A172 (cell line): ENCODE results near the gene HLA-B. TPM values are rescaled to one million over a fixed set of nuclear protein-coding genes. Genes with fewer than 3 reads are reported as not detected.
"Not testable (repeated sequence)": the region's sequence is repeated elsewhere in the genome, so short reads cannot be mapped to it uniquely, and the experiment has no call there.

ENCODE experiments used
- DNase-seq: peaks from one replicate; pipeline ENCODE4 v3.0.0-alpha.2; 2015; ENCODE audit warnings: low spot score
- total RNA-seq: library from RNA; depleted of rRNA; stranded (reverse); fragments of >200 nt; shearing (Covaris generic); gene quantifications from 2 replicates; pipeline ENCODE4 v1.2.3, GENCODE V29; 2014; rRNA removed

Gene HLA-B
- 284 and 365 TPM in 2 replicates for total RNA-seq

GRCh38 chr6:31356946-31357466, at the start of gene HLA-B:
HLA-B (minus strand) TSS chr6:31357179; CDS start chr6:31357158, 21 bp downstream.
- peak; percentile 90 for DNase-seq

GRCh38 chr6:31405996-31406395, 49.0 kb upstream of the HLA-B start:
- no peak for DNase-seq

- not testable (repeated sequence) for DNase-seq
These were observed 47.0 kb upstream of the HLA-B start for GRCh38 chr6:31404061-31404364.

- DNase-seq = peak; percentile 88
These were observed 46.5 kb upstream of the HLA-B start, which contains the start of gene MICA for GRCh38 chr6:31403283-31404060. MICA (plus strand) TSS chr6:31403595; CDS start chr6:31403633, 38 bp downstream.

- DNase-seq = no peak
These were observed 45.6 kb upstream of the HLA-B start for GRCh38 chr6:31402324-31403282.

GRCh38 chr6:31401403-31401802, 44.4 kb upstream of the HLA-B start:
- peak; percentile 85 for DNase-seq

- DNase-seq = peak; percentile 41
These were observed 43.7 kb upstream of the HLA-B start for GRCh38 chr6:31400467-31401289.

GRCh38 chr6:31399589-31400466, 42.8 kb upstream of the HLA-B start:
- DNase-seq = peak; percentile 78

GRCh38 chr6:31397901-31398525, 41.0 kb upstream of the HLA-B start:
- DNase-seq = no peak

- not testable (repeated sequence) for DNase-seq
These were observed 40.1 kb upstream of the HLA-B start for GRCh38 chr6:31397153-31397499.

GRCh38 chr6:31396422-31397152, 39.6 kb upstream of the HLA-B start:
- peak; percentile 74 for DNase-seq

GRCh38 chr6:31395832-31396231, 38.9 kb upstream of the HLA-B start:
- no peak for DNase-seq

GRCh38 chr6:31394381-31394780, 37.4 kb upstream of the HLA-B start:
- DNase-seq = no peak

GRCh38 chr6:31393932-31394331, 37.0 kb upstream of the HLA-B start:
- DNase-seq = no peak

GRCh38 chr6:31389802-31390132, 32.8 kb upstream of the HLA-B start:
- DNase-seq = not testable (repeated sequence)

GRCh38 chr6:31388916-31389801, 32.2 kb upstream of the HLA-B start:
- DNase-seq = not testable (repeated sequence)

GRCh38 chr6:31386977-31387376, 30.0 kb upstream of the HLA-B start:
- no peak for DNase-seq

- no peak for DNase-seq
These were observed 29.1 kb upstream of the HLA-B start for GRCh38 chr6:31386099-31386498.
